DMS53 treated with DMSO at 0.1 percent for 48 hours (cell line): Measurements from ENCODE around the gene EXOC6B.

Experiments used
- DNase-seq: peaks from one replicate; lab custom pipeline; 2025; ENCODE audit not compliant: unreplicated experiment; lab: John Stamatoyannopoulos, UW

EXOC6B gene

DNA sequence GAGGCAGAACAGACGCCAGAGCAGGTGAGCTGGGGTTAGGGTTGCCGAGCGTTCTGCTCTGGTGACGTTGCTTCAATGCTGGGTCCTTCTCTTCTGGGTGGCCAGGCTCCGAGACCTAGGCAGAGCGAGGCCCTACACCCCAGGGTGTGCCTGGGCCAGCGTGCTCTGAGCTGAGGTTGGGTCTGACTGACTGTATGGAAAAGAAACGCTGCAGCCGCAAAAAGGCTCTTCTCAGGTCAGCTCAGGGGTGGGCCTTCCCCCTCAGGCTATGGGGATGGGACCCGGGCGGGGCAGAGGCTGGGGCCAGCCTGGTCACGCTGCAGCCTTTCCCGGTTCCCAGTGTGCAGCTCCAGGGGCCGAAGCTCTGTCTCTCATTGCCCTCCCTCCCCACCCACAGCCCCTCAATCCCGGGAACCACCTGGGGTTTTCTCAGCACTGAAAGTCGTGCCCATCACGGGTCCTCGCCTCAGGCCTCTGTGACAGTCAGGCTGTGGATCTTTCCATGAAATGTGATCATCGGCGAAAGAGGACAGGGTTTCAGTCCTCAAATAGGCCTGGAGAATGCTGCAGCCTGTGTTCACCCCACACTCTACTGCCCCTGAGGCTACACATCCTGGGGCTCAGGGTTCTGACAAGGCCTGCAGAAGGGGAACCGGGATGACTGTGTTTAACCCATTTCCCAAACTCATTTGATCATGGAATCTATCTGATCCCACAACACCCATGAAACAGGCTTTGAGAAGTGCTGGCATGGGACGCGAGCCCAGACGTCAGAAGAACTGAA lies 697.6 kb downstream of the EXOC6B start:
- DNase-seq = no peak

GRCh38 chr2:72127401-72128058 lies 698.3 kb downstream of the EXOC6B start:
- DNase-seq = no peak

GRCh38 chr2:72126186-72127100 lies 699.4 kb downstream of the EXOC6B start:
- DNase-seq = no peak
